Loucy (cell line): Measurements from ENCODE around the gene TUT4.

Experiments
- CTCF ChIP-seq: fragments of 200-600 bp; sonication (generic); conservative IDR thresholded peaks from 2 replicates; pipeline ENCODE4 v1.5.1; 2014; ENCODE audit warnings: mild to moderate bottlenecking, antibody characterized with exemption, low read length
- EZH2phosphoT487 ChIP-seq: fragments of 200-600 bp; IDR thresholded peaks from 2 replicates; pipeline ENCODE4 v1.6.1; 2018; ENCODE audit warnings: antibody characterized with exemption, mild to moderate bottlenecking, moderate library complexity, borderline replicate concordance

GRCh38 chr1:52582116-52582696, 29.3 kb upstream of the TUT4 start:
- TF ChIP-seq CTCF (no peak), EZH2phosphoT487 (no peak)
